ENCODE data around the gene SASH1. TPM values are rescaled to one million over a fixed set of nuclear protein-coding genes. Genes with fewer than 3 reads are reported as not detected.

SASH1 gene
- total RNA-seq, 1 donor from 2014 or later = 70.2 TPM

GRCh38 chr6:148513145-148514071 lies 170.8 kb downstream of the SASH1 start:
- peak overlapping the region in 1 of 2 donors; percentile 7 for H3K4me3 ChIP-seq
- peaks cover 0 to 4% of the 10 kb centered on the region in 2 donors for H3K4me1 ChIP-seq
- DNase-seq (ENCODE audit: low spot score in 2 of 2) = peak in 1 of 2 donors; percentile 64
- H3K27ac ChIP-seq = peak overlapping the region; percentile 69 to 78
- H3K36me3 ChIP-seq = peaks cover 7 to 21% of the 10 kb centered on the region in 2 donors
- no peaks in the 10 kb centered on the region for H3K9me3 ChIP-seq
- no peak for TF ChIP-seq CTCF (IDR thresholded peaks at IDR 0.05)
- no peaks in the 10 kb centered on the region for H3K27me3 ChIP-seq
- intact Hi-C loops (cut with DNase I) = no loop called here

GRCh38 chr6:148514091-148514845 lies 171.6 kb downstream of the SASH1 start:
- peak overlapping the region in 1 of 2 donors; percentile 7 for H3K4me3 ChIP-seq
- TF ChIP-seq CTCF (IDR thresholded peaks at IDR 0.05) = no peak

GRCh38 chr6:148516217-148516616 lies 173.6 kb downstream of the SASH1 start:
- H3K4me3 ChIP-seq = no peak overlapping the region
- H3K36me3 ChIP-seq = peaks cover 16 to 34% of the 10 kb centered on the region in 2 donors
- peak in 1 of 2 donors; percentile 58 for DNase-seq (ENCODE audit: low spot score in 2 of 2)
- H3K4me1 ChIP-seq = peaks cover 0 to 18% of the 10 kb centered on the region in 2 donors
- H3K9me3 ChIP-seq = no peaks in the 10 kb centered on the region
- H3K27ac ChIP-seq = no peak overlapping the region
- no peak for TF ChIP-seq CTCF (IDR thresholded peaks at IDR 0.05)
- intact Hi-C loops (cut with DNase I) = no loop called here
- no peaks in the 10 kb centered on the region for H3K27me3 ChIP-seq

More at GRCh38 chr6:148514091-148514845, 171.6 kb downstream of the SASH1 start:
- no peaks in the 10 kb centered on the region for H3K9me3 ChIP-seq
- peak overlapping the region; percentile 69 to 78 for H3K27ac ChIP-seq
- H3K4me1 ChIP-seq = peaks cover 0 to 8% of the 10 kb centered on the region in 2 donors
- peaks cover 7 to 21% of the 10 kb centered on the region in 2 donors for H3K36me3 ChIP-seq
- no peak for DNase-seq (ENCODE audit: low spot score in 2 of 2)
- H3K27me3 ChIP-seq = no peaks in the 10 kb centered on the region
- intact Hi-C loops (cut with DNase I) = no loop called here

- Histone ChIP-seq H3K4me1 (peaks cover 0 to 20% of the 10 kb centered on the region in 2 donors), H3K27ac (no peak overlapping the region), H3K27me3 (no peaks in the 10 kb centered on the region), H3K9me3 (no peaks in the 10 kb centered on the region), H3K36me3 (peaks cover 16 to 34% of the 10 kb centered on the region in 2 donors), H3K4me3 (no peak overlapping the region)
- peak in 1 of 2 donors; percentile 38 for DNase-seq (ENCODE audit: low spot score in 2 of 2)
- TF ChIP-seq CTCF (IDR thresholded peaks at IDR 0.05) = no peak
- intact Hi-C loops (cut with DNase I) = no loop called here
Observed at GRCh38 chr6:148516617-148517016, 174.0 kb downstream of the SASH1 start.

GRCh38 chr6:148517470-148517869 lies 174.8 kb downstream of the SASH1 start:
- no peak overlapping the region for H3K27ac ChIP-seq
- peaks cover 0 to 24% of the 10 kb centered on the region in 2 donors for H3K4me1 ChIP-seq
- intact Hi-C loops (cut with DNase I) = no loop called here

More at GRCh38 chr6:148517470-148517869, 174.8 kb downstream of the SASH1 start:
- H3K27me3 ChIP-seq = no peaks in the 10 kb centered on the region
- H3K4me3 ChIP-seq = no peak overlapping the region
- peak in 1 of 2 donors; percentile 46 for DNase-seq (ENCODE audit: low spot score in 2 of 2)
- peaks cover 16 to 34% of the 10 kb centered on the region in 2 donors for H3K36me3 ChIP-seq
- no peak for TF ChIP-seq CTCF (IDR thresholded peaks at IDR 0.05)
- H3K9me3 ChIP-seq = no peaks in the 10 kb centered on the region
